ENCODE measurements around the gene STK40.

Gene STK40

DNA sequence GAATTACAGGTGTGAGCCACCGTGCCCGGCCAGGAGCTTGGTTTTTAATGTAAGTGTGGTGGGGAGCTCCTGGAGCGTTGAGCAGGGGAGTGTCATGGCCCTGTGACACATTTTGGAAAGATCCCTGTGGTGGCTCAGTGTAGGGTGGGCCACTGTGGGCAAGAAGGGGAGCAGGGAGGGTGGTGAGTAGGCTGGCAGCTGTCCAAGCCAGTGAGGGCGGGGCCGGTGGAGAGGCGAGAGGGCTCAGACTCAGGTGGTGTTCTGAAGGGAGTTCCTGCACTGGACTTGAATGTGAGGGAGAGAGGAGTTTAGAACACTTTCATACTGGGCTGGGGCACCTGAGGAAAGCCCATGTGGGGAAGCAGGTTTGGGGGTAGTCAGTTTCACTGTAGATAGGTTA is 59.2 kb downstream of the STK40 start:
- in situ Hi-C loops (cut with MboI; ENCODE audit: low pct_unique_long_range_greater_than_20kb, low sequenced_read_pairs) = no loop called here
- no peak for DNase-seq

DNA sequence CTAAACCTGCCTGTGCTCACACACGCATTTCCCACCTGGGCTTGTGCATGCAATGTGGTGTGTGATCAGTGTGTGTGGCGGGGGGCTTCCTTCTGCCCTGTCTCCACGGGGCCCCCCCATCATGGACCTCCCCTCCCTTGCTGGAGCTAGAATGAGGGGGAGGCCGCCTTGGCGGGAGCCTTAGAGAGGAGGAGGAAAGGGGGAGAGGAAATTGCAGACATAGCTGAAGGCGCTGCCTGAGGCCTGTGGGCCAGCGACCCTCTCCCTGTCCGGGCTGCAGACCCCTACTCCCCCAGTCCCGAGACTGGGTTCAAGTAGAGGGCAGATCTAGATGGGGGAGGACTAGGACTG is 61.4 kb downstream of the STK40 start:
- no peak for DNase-seq

DNA sequence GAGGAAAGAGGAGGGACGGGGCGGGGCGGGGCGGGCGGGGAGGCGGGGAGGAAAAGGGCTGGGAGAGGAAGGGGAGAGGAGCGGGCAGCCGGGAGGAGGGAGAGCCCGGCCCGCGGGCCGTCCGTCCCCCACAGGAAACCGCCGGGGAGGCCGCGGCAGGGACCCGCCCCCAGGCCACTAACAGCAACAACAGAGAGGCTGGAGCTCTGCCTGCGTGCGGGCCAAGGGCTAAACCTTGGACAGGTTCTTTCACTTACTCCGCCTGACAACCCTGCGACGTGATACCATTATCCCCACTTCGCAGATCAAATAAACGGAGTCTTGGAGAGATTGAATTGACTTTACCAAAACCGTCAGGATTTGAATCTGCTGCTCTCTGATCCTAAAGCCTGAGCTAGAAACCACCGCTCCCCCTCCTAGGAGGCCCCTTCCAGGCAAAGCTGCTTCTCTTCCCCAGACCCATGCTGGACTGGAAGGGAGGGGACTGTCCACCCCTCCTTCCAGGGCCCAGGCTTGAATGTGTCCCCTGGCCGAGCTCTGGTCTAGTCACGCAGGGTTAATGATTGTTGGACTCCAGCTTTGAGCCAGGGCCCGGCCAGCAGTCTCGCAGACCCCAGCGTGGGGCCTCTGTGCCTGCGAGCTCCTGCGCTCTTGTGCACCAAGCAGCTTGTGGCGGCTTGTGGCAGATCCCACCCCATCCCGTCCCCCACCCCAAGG is 61.9 kb downstream of the STK40 start, which contains the start of gene EVA1B:
Gene EVA1B, minus strand, starts transcription at position 10 of the 717 bp plus-strand sequence. CDS start 608 bp downstream, outside the sequence.
- in situ Hi-C loops (cut with MboI; ENCODE audit: low pct_unique_long_range_greater_than_20kb, low sequenced_read_pairs) = no loop called here
- peak; percentile 89 for DNase-seq

More for the DNA sequence above, 61.4 kb downstream of the STK40 start:
- in situ Hi-C loops (cut with MboI; ENCODE audit: low pct_unique_long_range_greater_than_20kb, low sequenced_read_pairs) = no loop called here

DNA sequence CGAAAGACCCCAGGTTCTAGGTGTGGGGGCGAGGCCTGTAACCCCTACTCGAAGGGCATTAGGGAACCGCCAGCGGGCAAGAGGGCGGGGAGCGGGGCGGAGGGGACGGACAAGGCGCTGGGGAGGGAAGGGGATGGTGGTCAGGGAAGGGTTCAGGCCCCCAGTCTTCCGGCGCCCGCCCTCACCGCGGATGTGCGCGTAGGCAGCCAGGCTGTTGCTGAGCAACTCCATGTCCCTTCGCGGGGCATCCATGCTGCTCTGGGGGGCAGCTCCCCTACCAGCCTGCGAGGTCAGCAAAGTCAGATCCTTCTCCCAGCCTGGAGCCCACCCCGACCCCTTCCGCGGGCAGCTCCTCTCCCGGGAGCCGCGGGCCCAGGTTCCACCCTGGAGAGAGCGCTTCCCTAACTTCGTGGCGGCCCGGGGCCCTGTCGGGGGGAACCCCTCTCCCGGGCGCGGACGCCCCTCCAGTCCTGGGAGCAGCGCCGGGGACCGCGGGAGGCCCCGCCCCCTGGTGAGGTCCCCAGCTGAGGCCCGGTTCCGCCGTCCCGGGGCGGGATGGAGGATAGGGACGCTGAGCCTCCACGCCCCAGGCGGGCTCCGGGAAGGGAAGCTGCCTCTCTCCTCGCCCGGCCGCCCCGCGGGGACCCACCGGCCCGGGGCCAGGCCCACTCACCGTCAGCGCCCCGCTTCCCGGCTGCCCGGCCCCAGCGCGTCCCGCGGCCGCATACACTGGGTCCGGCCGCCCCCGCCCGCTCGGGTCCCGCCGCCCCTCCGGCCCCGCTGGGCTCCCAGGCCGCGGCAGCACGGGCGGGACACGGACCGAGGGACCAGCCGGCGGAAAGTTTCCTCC is 62.7 kb downstream of the STK40 start:
- in situ Hi-C loops (cut with MboI; ENCODE audit: low pct_unique_long_range_greater_than_20kb, low sequenced_read_pairs) = no loop called here
- peak; percentile 19 for DNase-seq

DNA sequence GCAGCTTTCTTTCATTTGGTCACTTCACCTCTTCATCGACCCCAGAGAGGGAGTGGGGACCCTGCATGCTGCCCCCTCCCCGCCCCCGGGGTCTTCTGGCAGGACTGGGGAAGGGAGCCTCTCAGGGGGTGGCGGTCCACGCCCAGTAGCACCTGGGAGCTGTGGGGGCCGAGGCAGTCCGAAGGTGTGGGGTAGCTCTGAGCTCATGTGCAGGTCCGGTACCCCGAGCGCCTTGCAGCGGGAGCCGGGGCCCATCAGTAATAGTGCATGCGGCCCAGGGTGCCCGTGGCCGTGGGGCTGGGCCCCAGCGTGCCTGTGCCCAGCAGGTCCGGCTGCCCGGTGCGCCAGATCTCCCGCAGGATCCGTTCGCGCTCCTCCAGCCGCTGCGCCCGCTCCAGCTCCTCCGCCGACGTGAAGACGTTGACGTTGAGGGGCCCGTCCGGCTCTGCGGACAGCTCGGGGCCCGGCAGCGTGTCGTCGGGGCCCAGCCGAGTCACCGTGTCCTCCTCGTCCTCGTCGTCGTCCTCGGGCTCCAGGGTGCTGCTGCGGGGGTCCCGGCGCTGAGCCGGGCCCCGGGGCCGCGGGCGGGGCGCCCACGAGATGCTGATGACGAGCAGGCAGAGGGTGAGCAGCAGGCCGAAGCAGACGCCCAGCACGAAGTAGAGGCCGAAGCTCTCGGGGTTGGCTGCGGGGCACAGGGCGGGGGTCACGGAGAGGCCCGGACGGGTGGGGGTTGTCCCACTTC is 63.5 kb downstream of the STK40 start:
- no peak for DNase-seq
- in situ Hi-C loops (cut with MboI; ENCODE audit: low pct_unique_long_range_greater_than_20kb, low sequenced_read_pairs) = no loop called here

DNA sequence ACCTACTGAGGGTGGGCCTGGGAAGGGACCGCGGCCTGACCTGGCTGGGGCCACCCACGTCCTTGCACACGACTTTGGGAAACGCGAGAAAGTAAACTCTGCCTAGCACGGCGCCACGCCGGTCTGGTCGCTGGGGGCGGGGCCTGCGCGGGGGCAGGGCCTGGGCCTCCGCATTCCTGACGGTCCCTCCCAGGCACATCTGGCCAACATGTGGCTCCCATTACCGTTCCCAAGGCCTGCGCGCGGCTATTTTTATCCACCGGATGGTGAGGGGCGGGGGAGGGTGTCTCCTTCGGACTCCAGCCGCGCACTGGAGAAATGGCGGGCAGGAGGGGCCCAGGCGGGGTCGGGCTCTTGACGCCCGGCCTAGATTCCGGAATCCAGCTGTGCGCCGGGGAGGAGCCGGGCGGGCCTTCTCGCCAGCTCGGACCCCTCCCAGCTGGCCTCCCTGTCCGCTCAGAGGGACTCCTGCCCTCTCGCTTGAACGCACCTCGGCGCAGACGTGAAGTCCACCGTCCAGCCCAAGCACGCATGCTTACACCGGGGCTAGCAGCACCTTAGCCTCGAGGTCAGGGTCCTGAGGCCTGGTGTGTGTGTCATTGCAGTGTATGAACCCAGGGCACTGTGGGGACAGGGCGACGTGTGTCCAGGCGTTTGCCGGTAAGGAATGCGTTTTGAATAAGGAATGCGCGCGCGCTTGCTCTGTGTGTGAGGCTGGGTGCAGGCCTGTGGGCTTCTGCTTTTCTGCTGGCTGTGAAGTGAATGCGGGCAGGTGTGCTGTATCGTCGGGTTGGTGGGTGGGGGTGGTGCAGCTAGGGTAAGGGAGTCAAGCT is 64.4 kb downstream of the STK40 start:
- DNase-seq = no peak
- in situ Hi-C loops (cut with MboI; ENCODE audit: low pct_unique_long_range_greater_than_20kb, low sequenced_read_pairs) = no loop called here

DNA sequence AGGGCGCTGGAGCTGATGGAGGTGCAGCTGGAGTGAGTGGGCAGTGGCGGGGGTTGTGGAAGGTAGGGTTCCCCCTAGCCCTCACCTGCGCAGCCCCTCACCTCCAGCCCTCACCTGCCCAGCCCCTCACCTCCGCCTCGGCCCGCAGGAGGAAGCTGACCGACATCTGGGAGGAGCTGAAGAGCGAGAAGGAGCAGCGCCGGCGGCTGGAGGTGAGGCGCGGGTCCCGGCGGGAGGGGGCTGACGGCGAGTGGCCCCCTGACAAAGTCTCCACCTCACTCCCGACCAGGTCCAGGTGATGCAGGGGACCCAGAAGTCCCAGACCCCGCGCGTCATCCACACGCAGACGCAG is 65.0 kb downstream of the STK40 start:
- in situ Hi-C loops (cut with MboI; ENCODE audit: low pct_unique_long_range_greater_than_20kb, low sequenced_read_pairs) = no loop called here
- DNase-seq = no peak

DNA sequence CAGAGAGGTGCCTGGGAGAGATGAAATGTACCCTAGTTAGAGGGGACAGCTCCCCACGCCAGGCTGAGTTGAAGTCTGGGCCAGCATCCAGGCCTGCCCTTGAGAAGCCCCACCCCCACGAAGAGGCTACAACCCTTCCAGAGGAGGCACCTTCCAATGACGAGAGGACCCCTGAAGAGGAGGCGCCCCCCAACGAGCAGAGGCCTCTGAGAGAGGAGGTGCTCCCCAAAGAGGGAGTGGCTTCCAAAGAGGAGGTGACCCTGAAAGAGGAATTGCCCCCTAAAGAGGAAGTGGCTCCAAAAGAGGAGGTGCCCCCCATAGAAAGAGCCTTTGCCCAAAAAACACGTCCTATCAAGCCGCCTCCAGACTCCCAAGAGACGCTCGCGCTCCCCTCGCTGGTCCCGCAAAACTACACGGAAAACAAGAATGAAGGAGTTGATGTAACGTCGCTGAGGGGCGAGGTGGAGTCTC is 65.4 kb downstream of the STK40 start:
- in situ Hi-C loops (cut with MboI; ENCODE audit: low pct_unique_long_range_greater_than_20kb, low sequenced_read_pairs) = no loop called here
- no peak for DNase-seq

DNA sequence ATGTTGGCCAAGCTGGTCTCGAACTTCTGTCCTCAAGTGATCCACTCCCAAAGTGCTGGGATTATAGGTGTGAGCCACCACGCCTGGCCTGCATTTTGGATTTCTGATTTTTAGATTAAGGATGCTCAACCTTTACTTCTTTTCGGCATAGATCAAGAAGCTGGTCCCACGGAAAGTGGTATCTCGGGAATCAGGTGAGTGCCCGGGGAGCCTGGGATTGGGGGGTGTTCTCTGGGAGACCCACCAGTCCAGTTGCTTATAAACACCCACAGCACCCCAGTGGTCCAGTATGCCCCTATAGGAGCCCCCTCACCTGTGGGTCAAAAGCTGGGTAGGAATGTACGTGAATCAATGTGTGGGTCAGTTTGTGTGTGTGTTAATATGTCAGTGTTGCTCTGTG is 76.3 kb downstream of the STK40 start:
- in situ Hi-C loops (cut with MboI; ENCODE audit: low pct_unique_long_range_greater_than_20kb, low sequenced_read_pairs) = no loop called here
- DNase-seq = no peak

DNA sequence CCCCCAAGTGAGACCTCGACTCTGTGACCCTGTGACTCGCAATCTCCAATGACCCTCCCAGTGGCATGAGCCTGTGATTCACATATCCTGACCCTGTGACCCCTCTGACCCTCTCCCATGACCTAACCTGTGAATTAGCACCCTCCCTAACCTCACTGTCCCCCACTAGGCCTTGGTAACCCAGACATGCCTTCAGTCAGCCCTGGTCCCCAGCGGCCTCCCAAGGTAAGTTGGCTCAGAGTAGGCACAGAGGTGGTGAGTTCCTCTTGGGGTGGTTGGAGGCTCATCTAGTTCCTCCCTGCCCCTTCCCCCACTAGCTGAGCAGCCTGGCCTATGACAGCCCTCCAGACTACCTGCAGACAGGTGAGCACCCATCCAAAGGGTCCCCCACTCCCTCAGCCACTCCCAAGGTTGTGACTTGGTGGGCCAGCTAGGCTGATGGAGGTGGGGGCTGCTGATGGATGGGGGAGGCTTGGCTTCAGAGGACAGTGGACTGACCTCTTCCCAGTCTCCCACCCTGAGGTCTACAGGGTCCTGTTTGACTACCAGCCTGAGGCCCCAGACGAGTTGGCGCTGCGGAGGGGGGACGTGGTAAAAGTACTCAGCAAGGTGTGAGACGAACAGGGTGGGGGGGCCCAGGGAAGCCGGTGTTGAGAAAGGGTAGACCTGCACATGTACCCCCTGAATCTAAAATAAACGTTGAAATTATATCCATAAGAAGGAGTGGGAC is 78.0 kb downstream of the STK40 start:
- in situ Hi-C loops (cut with MboI; ENCODE audit: low pct_unique_long_range_greater_than_20kb, low sequenced_read_pairs) = no loop called here
- DNase-seq = no peak

DNA sequence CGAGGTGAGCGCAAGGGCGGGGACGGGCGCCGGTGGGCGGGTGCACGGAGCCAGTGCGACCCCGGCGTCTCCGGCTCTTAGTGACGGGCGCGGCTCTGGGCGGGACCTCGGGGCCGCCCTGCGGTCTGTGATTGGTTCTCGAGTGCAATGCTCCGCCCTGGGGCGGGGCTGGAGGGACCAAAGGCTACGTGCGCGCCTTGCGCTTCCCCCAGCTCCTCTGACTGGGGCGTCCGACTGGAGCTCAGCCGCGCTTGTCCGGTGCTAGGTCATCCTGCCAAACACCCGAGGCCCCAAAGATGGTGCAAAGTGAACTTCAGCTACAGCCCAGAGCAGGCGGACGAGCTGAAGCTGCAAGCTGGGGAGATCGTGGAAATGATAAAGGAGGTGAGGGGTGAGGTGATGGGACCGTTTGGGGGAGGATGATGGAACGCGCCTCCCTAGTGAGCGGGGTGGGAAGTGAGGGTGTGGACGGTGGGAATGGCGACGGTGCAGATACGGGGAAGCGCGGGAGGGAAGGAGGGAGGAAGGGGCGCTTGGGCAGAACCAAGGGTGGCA is 78.7 kb downstream of the STK40 start:
- in situ Hi-C loops (cut with MboI; ENCODE audit: low pct_unique_long_range_greater_than_20kb, low sequenced_read_pairs) = no loop called here
- peak; percentile 88 for DNase-seq

DNA sequence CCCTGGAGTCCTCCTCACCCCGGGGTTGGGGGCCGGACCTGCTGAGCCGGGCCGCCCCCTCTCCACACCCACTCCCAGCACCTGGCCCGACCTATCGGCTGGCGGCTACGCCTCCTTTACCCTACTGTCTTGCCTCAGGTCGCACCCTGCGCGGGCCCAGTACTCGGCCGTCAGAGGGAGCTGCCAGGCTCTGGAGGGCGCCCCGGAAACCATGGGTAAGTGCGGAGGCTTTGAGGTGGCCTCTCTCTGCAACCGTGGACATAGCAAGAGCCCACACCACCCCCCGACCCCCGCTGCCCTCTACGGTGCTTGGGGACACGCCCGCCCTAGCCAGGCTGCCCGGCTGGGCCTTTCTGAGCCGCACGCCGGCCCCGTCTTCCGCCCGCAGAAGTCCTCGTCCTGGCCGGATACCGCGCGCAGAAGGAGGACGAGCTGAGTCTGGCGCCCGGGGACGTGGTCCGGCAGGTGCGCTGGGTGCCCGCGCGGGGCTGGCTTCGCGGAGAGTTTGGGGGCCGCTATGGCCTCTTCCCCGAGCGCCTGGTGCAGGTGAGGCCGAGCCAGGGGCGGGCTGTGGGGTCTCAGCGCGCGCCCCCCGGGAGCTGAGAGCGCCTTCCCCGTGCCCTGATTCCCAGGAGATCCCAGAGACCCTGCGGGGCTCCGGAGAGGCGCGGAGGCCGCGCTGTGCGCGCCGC is 79.4 kb downstream of the STK40 start, which contains the start of gene SH3D21:
Gene SH3D21, plus strand, starts transcription at position 159 of the 692 bp plus-strand sequence. Its CDS starts 53 bp downstream, at position 212.
- no peak for DNase-seq
- in situ Hi-C loops (cut with MboI; ENCODE audit: low pct_unique_long_range_greater_than_20kb, low sequenced_read_pairs) = no loop called here

DNA sequence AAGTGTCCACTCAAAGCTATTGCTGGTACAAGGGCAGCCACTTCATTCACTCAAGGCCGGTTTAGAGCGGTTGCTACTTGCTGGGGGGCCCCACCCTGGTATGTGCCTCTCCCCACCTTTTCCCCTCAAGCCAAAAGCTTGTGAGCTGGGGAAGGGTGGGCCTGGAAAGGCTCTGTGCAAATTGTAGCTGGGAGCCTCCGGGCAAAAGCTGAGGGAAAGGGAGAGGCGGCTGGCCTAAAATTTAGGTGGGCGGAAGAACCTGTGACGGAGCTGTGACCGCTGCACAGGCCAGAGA is 79.9 kb downstream of the STK40 start:
- in situ Hi-C loops (cut with MboI; ENCODE audit: low pct_unique_long_range_greater_than_20kb, low sequenced_read_pairs) = no loop called here

DNA sequence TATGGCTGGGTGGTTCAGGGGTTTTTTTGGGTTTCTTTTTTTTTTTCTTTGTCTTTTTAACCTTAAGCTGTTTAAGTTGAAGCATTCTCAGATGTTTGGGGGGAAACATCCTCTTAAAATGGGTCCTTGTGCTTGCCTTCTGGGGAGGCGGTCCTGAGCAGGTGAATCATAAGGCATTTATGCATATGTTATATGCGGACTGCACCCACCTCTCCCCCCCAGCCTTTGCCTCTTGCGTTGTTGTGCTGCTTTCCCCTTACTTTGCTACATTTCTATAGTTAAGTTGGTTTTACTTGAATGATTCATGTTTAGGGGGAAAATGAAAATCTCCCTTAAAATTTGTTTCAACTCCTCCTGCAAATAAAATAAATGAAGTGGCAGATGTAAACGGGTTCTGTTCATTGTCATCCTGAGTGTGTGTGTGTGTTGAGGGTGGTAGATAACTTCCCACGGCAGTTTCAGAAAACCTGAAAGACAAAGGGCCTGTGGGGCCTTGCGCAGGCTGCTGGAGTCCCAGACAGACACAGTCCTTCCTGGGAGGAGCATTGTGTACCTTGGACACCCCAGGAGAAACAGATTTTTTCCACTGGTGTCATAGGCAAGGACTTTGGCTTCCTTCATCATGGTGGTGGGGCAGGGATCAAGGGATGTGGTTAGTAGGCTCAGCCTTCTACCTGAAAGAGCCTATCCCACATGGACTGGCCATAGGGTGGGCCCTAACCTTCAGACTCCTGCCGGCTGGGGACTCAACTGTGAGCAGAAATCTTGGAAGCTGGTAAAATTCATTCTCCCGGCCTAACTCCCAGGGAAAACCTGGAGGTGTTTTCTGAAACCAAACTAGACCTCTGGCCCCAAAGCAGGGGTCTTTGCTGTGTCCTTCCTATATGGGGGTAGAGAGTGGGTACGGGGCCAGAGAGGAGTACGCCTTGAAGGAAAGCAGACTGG is 80.5 kb downstream of the STK40 start:
- in situ Hi-C loops (cut with MboI; ENCODE audit: low pct_unique_long_range_greater_than_20kb, low sequenced_read_pairs) = no loop called here
- DNase-seq = no peak

More for the DNA sequence above, 79.9 kb downstream of the STK40 start:
- DNase-seq = no peak

DNA sequence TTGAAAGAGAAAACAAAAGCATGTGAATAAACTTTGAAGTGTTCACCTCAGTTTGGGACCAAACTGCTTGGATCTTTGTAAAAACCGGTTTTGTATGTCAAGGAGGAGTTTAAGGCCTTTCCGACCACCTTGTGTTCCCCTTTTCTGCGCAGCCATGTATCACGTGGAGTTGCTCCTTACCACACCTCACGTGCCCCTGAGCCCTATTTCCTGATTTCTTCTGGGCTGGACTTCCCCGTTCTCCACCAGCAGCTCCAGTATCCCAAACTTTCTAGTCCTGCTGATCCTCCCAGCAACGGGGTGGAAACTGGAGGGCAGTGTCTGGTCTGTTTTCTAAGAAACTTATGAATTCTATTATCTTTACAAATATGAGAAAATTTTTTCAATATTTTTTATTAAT is 81.2 kb downstream of the STK40 start:
- DNase-seq = peak; percentile 79
- in situ Hi-C loops (cut with MboI; ENCODE audit: low pct_unique_long_range_greater_than_20kb, low sequenced_read_pairs) = no loop called here

DNA sequence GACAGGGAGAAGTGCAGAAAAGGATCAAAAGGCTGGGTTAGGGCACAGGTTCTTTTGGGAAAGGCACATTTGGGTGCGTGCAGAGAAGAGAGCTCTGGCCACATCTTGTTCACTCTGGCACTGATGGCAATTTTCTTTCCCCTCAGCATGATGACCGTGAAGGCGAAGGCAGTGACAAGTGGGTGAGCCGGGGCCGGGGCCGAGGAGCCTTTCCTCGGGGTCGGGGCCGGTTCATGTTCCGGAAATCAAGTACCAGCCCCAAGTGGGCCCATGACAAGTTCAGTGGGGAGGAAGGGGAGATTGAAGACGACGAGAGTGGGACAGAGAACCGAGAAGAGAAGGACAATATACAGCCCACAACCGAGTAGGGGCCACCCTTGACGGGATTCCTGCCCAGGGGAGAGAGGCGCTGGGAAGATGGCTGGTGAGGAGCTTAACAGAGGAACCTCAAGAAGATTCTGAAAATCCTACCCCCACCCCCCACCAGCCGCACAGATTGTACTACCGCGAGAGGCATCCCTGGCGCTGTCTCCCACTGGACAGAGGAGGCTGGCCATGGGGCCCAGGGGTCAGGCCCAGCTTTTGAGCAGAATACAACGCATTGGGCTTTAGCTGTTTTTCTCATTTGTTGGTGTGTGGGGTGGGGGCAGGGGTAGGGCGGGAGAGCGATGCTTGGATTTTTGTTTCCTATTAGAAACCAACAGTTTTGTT is 81.9 kb downstream of the STK40 start:
- in situ Hi-C loops (cut with MboI; ENCODE audit: low pct_unique_long_range_greater_than_20kb, low sequenced_read_pairs) = no loop called here
- DNase-seq = no peak
